Endodermal cell (in vitro differentiated cells): ENCODE measurements around the gene SCAPER. TPM values are rescaled to one million over a fixed set of nuclear protein-coding genes. Genes with fewer than 3 reads are reported as not detected.

Experiments used
- DNase-seq: peaks from one replicate; pipeline ENCODE4 v3.0.0-alpha.2; 2017
- H3K27ac ChIP-seq: 2 replicates; pipeline ENCODE4 v1.5.1; 2013; ENCODE audit warnings: mild to moderate bottlenecking, low read depth, low read length, moderate library complexity
- H3K27me3 ChIP-seq: 2 replicates; pipeline ENCODE4 v1.6.1; 2013; ENCODE audit warnings: mild to moderate bottlenecking, low read length, moderate library complexity; ENCODE audit not compliant: insufficient read depth, control insufficient read depth, poor library complexity, severe bottlenecking
- H3K36me3 ChIP-seq: 2 replicates; pipeline ENCODE4 v1.7.0; 2013; ENCODE audit warnings: mild to moderate bottlenecking, low read length, moderate library complexity; ENCODE audit not compliant: control insufficient read depth, insufficient read depth
- H3K4me1 ChIP-seq: one replicate; pipeline ENCODE4 v1.7.0; 2013; ENCODE audit warnings: low read length; ENCODE audit not compliant: control insufficient read depth, insufficient read depth
- H3K4me3 ChIP-seq: 2 replicates; pipeline ENCODE4 v1.5.1; 2013; ENCODE audit warnings: mild to moderate bottlenecking, low read length, moderate library complexity
- H3K9ac ChIP-seq: 2 replicates; pipeline ENCODE4 v1.6.1; 2013; ENCODE audit warnings: mild to moderate bottlenecking, low read length, moderate library complexity; ENCODE audit not compliant: poor library complexity, severe bottlenecking; ENCODE audit errors: extremely low read depth
- H3K9me3 ChIP-seq: 2 replicates; pipeline ENCODE4 v1.6.1; 2013; ENCODE audit warnings: mild to moderate bottlenecking, low read length, moderate library complexity; ENCODE audit not compliant: control insufficient read depth
- H3K27ac Mint-ChIP-seq: 2 replicates; pipeline ENCODE4 v1.8.0; 2020; ENCODE audit warnings: mixed read lengths
- H3K27me3 Mint-ChIP-seq: 2 replicates; pipeline ENCODE4 v1.8.0; 2021; ENCODE audit warnings: mild to moderate bottlenecking, mixed read lengths; ENCODE audit not compliant: insufficient read depth
- H3K36me3 Mint-ChIP-seq: 2 replicates; pipeline ENCODE4 v1.8.0; 2020; ENCODE audit warnings: low read depth, mixed read lengths
- H3K4me1 Mint-ChIP-seq: 2 replicates; pipeline ENCODE4 v1.8.0; 2020; ENCODE audit warnings: mixed read lengths
- H3K4me3 Mint-ChIP-seq: 2 replicates; pipeline ENCODE4 v1.8.0; 2020; ENCODE audit warnings: mild to moderate bottlenecking, moderate library complexity, mixed read lengths
- H3K9me3 Mint-ChIP-seq: 2 replicates; pipeline ENCODE4 v1.8.0; 2020; ENCODE audit warnings: mild to moderate bottlenecking, mixed read lengths
- WGBS, 2 experiments: methylation state at CpG; one replicate each; pipeline versions ENCODE4 v1.1.5 to v1.1.7; 2013; ENCODE audit warnings: missing lambda C conversion rate in 2 of 2, mixed read lengths in 1 of 2; ENCODE audit not compliant: insufficient coverage in 1 of 2, insufficient read length in 1 of 2; 5-methylcytosine and 5-hydroxymethylcytosine counted together
- total RNA-seq, 2 donors: library from RNA; stranded (reverse); fragmentation: NEBNext Ultra II Directional in 1 of 2; extraction: Animal tissue kit (Norgen Biotek cat#: 25700) in 1 of 2; gene quantifications; 2 replicates in 1 of 2; 3 replicates in 1 of 2; pipeline ENCODE4 v1.2.1, GENCODE V29; 2021
- TF ChIP-seq, protein P1 (sequence below): fragments of 200-600 bp; sonication (generic); conservative IDR thresholded peaks from 2 replicates; pipeline ENCODE4 v1.5.0; 2021; ENCODE audit warnings: antibody characterized with exemption, mild to moderate bottlenecking

SCAPER gene
- total RNA-seq, 2 donors from 2014 or later: 8.9 to 12.2 TPM

DNA sequence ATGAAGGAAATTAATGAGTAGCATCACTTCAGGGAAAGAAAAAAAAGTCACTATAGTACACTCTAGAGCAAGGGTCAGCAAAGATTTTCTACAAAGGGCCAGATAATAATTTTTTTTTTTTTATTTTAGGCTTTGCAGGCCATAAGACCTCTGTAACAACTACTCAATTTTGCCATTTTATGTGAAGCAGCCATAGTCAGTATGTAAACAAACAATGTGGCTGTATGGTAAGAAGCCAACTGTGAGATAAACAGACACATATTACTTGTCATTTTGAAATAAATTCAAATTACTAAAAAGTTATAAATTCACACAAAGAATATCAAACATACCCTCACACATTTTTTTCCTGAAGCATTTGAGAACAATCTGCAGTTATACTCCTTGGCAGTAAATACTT is 40.6 kb downstream of the SCAPER start:
- Mint-ChIP-seq H3K27ac (no peak overlapping the region), H3K4me1 (peaks cover 16% of the 10 kb centered on the region), H3K36me3 (no peaks in the 10 kb centered on the region), H3K27me3 (peaks cover 40% of the 10 kb centered on the region), H3K9me3 (no peaks in the 10 kb centered on the region), H3K4me3 (no peak overlapping the region)
- no peak overlapping the region for H3K4me3 ChIP-seq
- TF ChIP-seq, protein P1, sequence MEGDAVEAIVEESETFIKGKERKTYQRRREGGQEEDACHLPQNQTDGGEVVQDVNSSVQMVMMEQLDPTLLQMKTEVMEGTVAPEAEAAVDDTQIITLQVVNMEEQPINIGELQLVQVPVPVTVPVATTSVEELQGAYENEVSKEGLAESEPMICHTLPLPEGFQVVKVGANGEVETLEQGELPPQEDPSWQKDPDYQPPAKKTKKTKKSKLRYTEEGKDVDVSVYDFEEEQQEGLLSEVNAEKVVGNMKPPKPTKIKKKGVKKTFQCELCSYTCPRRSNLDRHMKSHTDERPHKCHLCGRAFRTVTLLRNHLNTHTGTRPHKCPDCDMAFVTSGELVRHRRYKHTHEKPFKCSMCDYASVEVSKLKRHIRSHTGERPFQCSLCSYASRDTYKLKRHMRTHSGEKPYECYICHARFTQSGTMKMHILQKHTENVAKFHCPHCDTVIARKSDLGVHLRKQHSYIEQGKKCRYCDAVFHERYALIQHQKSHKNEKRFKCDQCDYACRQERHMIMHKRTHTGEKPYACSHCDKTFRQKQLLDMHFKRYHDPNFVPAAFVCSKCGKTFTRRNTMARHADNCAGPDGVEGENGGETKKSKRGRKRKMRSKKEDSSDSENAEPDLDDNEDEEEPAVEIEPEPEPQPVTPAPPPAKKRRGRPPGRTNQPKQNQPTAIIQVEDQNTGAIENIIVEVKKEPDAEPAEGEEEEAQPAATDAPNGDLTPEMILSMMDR: no peak
- no peak overlapping the region for H3K27ac ChIP-seq
- no peaks in the 10 kb centered on the region for H3K9me3 ChIP-seq
- no peak overlapping the region for H3K9ac ChIP-seq
- H3K4me1 ChIP-seq: no peaks in the 10 kb centered on the region
- no peaks in the 10 kb centered on the region for H3K36me3 ChIP-seq
- DNase-seq: no peak
- peaks cover 48% of the 10 kb centered on the region for H3K27me3 ChIP-seq

DNA sequence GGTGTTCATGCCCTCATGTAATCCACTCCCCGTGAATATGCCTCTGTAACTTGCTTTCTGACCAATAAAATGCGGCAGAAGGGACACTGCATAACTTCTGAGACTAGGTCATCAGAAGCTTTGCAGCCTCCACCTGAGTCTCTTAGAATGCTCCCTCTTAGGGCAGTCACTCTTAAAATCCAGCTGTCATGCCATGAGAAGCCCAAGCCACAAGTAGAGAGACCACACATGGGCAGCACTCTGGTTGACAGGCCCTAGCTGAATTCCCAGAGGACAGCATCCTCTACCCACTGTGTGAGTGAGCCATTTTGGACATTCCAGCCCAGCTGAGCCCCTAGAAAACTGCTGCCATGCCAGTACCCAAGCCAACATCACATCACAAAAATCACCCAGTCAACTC is 41.4 kb downstream of the SCAPER start:
- no peaks in the 10 kb centered on the region for H3K36me3 Mint-ChIP-seq
- H3K27me3 Mint-ChIP-seq: peaks cover 41% of the 10 kb centered on the region
- peaks cover 55% of the 10 kb centered on the region for H3K27me3 ChIP-seq
- H3K27ac Mint-ChIP-seq: no peak overlapping the region
- 95% methylated on average over 2 of the region's 2 CpGs for WGBS, 2 experiments
- H3K9me3 ChIP-seq: no peaks in the 10 kb centered on the region
- no peaks in the 10 kb centered on the region for H3K9me3 Mint-ChIP-seq
- H3K4me3 Mint-ChIP-seq: no peak overlapping the region
- H3K9ac ChIP-seq: no peak overlapping the region
- no peak overlapping the region for H3K4me3 ChIP-seq
- no peaks in the 10 kb centered on the region for H3K4me1 ChIP-seq
- TF ChIP-seq, protein P1: no peak
- H3K27ac ChIP-seq: no peak overlapping the region
- H3K4me1 Mint-ChIP-seq: peaks cover 16% of the 10 kb centered on the region
- no peaks in the 10 kb centered on the region for H3K36me3 ChIP-seq
- no peak for DNase-seq

DNA sequence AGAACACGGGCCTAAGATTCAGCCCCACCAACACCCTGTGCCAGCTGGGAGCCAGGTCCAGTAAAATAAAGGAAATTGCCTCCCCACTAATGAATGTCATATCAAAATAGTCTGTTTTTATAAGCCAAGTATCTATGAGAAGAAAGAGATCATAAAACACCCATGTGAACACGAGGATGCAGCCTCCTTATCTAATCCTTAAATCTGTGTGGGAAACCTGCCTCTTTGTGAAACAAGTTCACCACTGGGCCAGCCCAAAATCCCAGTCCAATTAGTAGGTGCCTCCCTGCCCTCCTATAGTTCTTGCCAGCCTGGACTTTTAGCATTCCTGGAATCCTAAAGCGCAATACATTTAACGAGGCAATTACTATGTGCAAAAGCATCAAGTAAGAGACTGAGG is 42.0 kb downstream of the SCAPER start:
- Mint-ChIP-seq H3K36me3 (no peaks in the 10 kb centered on the region), H3K27ac (no peak overlapping the region), H3K4me1 (peaks cover 16% of the 10 kb centered on the region), H3K9me3 (no peaks in the 10 kb centered on the region), H3K27me3 (peaks cover 41% of the 10 kb centered on the region), H3K4me3 (no peak overlapping the region)
- no peak overlapping the region for H3K4me3 ChIP-seq
- no peaks in the 10 kb centered on the region for H3K9me3 ChIP-seq
- H3K4me1 ChIP-seq: no peaks in the 10 kb centered on the region
- DNase-seq: no peak
- TF ChIP-seq, protein P1: no peak
- WGBS, 2 experiments: 80 to 91% methylated on average over 1 to 4 of the region's 4 CpGs
- H3K36me3 ChIP-seq: no peaks in the 10 kb centered on the region
- H3K9ac ChIP-seq: no peak overlapping the region
- peaks cover 51% of the 10 kb centered on the region for H3K27me3 ChIP-seq
- H3K27ac ChIP-seq: no peak overlapping the region
